ENCODE data around the gene ADAP1.
"Not testable (repeated sequence)": the region's sequence is repeated elsewhere in the genome, so short reads cannot be mapped to it uniquely, and the experiment has no call there.

DNA sequence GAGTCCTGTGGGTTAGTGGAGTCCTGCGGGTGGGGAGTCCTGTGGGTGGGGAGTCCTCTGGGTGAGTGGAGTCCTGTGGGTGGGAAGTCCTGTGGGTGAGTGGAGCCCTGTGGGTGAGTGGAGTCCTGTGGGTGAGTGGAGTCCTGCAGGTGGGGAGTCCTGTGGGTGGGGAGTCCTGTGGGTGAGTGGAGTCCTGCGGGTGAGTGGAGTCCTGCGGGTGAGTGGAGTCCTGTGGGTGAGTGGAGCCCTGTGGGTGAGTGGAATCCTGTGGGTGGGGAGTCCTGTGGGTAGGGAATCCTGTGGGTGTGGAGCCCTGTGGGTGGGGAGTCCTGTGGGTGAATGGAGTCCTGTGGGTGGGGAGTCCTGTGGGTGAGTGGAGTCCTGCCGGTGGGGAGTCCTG, 47.5 kb upstream of the ADAP1 start:
- not testable (repeated sequence) for TF ChIP-seq CTCF, POLR2A (IDR thresholded peaks at IDR 0.05)
